Adrenal gland (tissue), 12 donors: Measurements from ENCODE around the gene ARPIN. TPM values are rescaled to one million over a fixed set of nuclear protein-coding genes. Genes with fewer than 3 reads are reported as not detected.

Source experiments
- DNase-seq, 7 donors: peaks; one replicate each; pipeline ENCODE4 v3.0.0-alpha.2; 2019 to 2020
- H3K27ac ChIP-seq, 5 donors: fragments of 200-600 bp; sonication (generic) in 4 of 5; 1 replicate in 3 of 5; 2 replicates in 2 of 5; pipeline versions ENCODE4 v1.5.1 to v1.8.0; 2016 to 2020; ENCODE audit warnings: mild to moderate bottlenecking in 1 of 5
- H3K27me3 ChIP-seq: fragments of 200-600 bp; 2 replicates; pipeline ENCODE4 v1.8.0; 2021
- H3K36me3 ChIP-seq, 2 donors: fragments of 200-600 bp; replicated peaks in 1 of 2; 1 replicate in 1 of 2; 2 replicates in 1 of 2; pipeline versions ENCODE4 v1.5.1 to v1.8.0; 2018 to 2022
- H3K4me1 ChIP-seq, 2 donors: fragments of 200-600 bp; replicated peaks in 1 of 2; 1 replicate in 1 of 2; 2 replicates in 1 of 2; pipeline versions ENCODE4 v1.5.1 to v1.8.0; 2018 to 2021
- H3K4me3 ChIP-seq, 4 donors: fragments of 200-600 bp; sonication (generic) in 3 of 4; one replicate each; pipeline ENCODE4 v1.5.1; 2016 to 2018
- H3K9me3 ChIP-seq, 3 donors: fragments of 200-600 bp; sonication (generic) in 1 of 3; replicated peaks in 1 of 3; 1 replicate in 2 of 3; 2 replicates in 1 of 3; pipeline versions ENCODE4 v1.5.1 to v1.8.0; 2016 to 2021
- CTCF ChIP-seq, 6 experiments: fragments of 450-650 bp in 4 of 6; fragments of 200-600 bp in 2 of 6; sonication (generic) in 1 of 6; IDR thresholded peaks; 1 replicate in 5 of 6; 2 replicates in 1 of 6; pipeline versions ENCODE4 v1.5.1 to v1.8.0; 2016 to 2021; ENCODE audit warnings: antibody characterized with exemption in 6 of 6, mild to moderate bottlenecking in 2 of 6, moderate library complexity in 1 of 6
- POLR2A ChIP-seq, 2 donors: fragments of 450-650 bp; IDR thresholded peaks; one replicate each; pipeline ENCODE4 v1.6.1; 2017; ENCODE audit warnings: antibody characterized with exemption in 2 of 2, mild to moderate bottlenecking in 2 of 2, moderate library complexity in 1 of 2
- WGBS, 4 donors: extraction: QIAGEN DNeasy Blood & Tissue Kit in 2 of 4; methylation state at CpG; one replicate each; pipeline versions ENCODE4 v1.1.5 to v1.1.7; 2013 to 2017; 5-methylcytosine and 5-hydroxymethylcytosine counted together
- intact Hi-C, 2 donors: fragments of 100-400 bp; cut with DNase I; formaldehyde crosslinking; loops; one replicate each; pipeline versions ENCODE4 v1.14.1 to v1.15.0; 2022 to 2023
- polyA plus RNA-seq, 3 donors: library from polyadenylated mRNA; stranded (reverse); fragments of 200-250 nt in 2 of 3; fragments of 350-450 nt in 1 of 3; fragmentation: Illumina TruSeq in 1 of 3; extraction: RNeasy Lipid Tissue Mini Kit (QIAGEN cat#74804) in 1 of 3; gene quantifications; one replicate each; pipeline ENCODE4 v1.2.3, GENCODE V29; 2013 to 2014
- total RNA-seq, 9 donors: library from RNA; depleted of rRNA in 4 of 9; stranded (reverse); fragments of >200 nt in 4 of 9; fragments of 120-200 nt in 1 of 9; fragmentation: NEBNext Ultra II Directional in 1 of 9; extraction: Animal tissue kit (Norgen Biotek cat#: 25700) in 1 of 9; gene quantifications; one replicate each; pipeline versions ENCODE4 v1.1.0 to v1.2.4, GENCODE V29; 2013 to 2023
- donor health status: healthy with polysubstance abuse.
- donor health status: Bipolar disorder and iron deficiency.
- donor health status: DM: yes; HTN: yes; CAD: no.
- donor health status: DM: no; HTN: no; CAD: no.
- donor health status: DM: no; HTN: no; CAD: no.
- donor health status: DM: yes; HTN: yes; CAD: no.

The ARPIN gene
- total and polyA plus RNA-seq, 12 donors = 5.6 to 18.2 (median 9.1) TPM

GRCh38 chr15:89916660-89917059 is 3.9 kb upstream of the ARPIN start:
- DNase-seq = no peak
- no peaks in the 10 kb centered on the region for H3K9me3 ChIP-seq
- intact Hi-C loops = no loop called here
- no peak overlapping the region for H3K4me3 ChIP-seq
- TF ChIP-seq CTCF (IDR thresholded peaks at IDR 0.05) (no peak), POLR2A (IDR thresholded peaks at IDR 0.05) (no peak)
- 66 to 89% (median 74%) methylated on average over 3 of the region's 3 CpGs for WGBS, 4 donors
- no peaks in the 10 kb centered on the region for H3K27me3 ChIP-seq
- peaks cover 8 to 10% of the 10 kb centered on the region in 2 donors for H3K4me1 ChIP-seq
- no peaks in the 10 kb centered on the region for H3K36me3 ChIP-seq
- H3K27ac ChIP-seq = no peak overlapping the region

- TF ChIP-seq POLR2A (IDR thresholded peaks at IDR 0.05) = no peak
- no peak for TF ChIP-seq CTCF (IDR thresholded peaks at IDR 0.05)
- 4 to 20% (median 9%) methylated on average over 5 to 36 of the region's 36 CpGs for WGBS, 4 donors
- H3K27me3 ChIP-seq = no peaks in the 10 kb centered on the region
- peak overlapping the region in 3 of 4 donors; percentile 18 to 91 (median 79) for H3K4me3 ChIP-seq
- peak overlapping the region in 3 of 5 donors; percentile 51 to 77 (median 60) for H3K27ac ChIP-seq
- peak in 6 of 7 donors; percentile 24 to 46 (median 32) for DNase-seq
- no peaks in the 10 kb centered on the region for H3K36me3 ChIP-seq
- H3K9me3 ChIP-seq = no peaks in the 10 kb centered on the region
- intact Hi-C loops = no loop called here
- H3K4me1 ChIP-seq = peaks cover 8 to 15% of the 10 kb centered on the region in 2 donors
Measured at GRCh38 chr15:89912145-89912673, 543 bp downstream of the ARPIN start.

- H3K27ac ChIP-seq = no peak overlapping the region
- 75 to 82% (median 78%) methylated on average over 6 of the region's 6 CpGs for WGBS, 4 donors
- no peaks in the 10 kb centered on the region for H3K9me3 ChIP-seq
- no peaks in the 10 kb centered on the region for H3K27me3 ChIP-seq
- H3K36me3 ChIP-seq = no peaks in the 10 kb centered on the region
- no peak overlapping the region for H3K4me3 ChIP-seq
- intact Hi-C loops = no loop called here
- peak in 1 of 7 donors; percentile 14 for DNase-seq
- TF ChIP-seq CTCF (IDR thresholded peaks at IDR 0.05) (no peak), POLR2A (IDR thresholded peaks at IDR 0.05) (no peak)
- H3K4me1 ChIP-seq = peaks cover 8 to 15% of the 10 kb centered on the region in 2 donors
Measured at GRCh38 chr15:89910891-89911626, 1.7 kb downstream of the ARPIN start.

GRCh38 chr15:89909611-89910010 is 3.1 kb downstream of the ARPIN start:
- H3K27ac ChIP-seq = no peak overlapping the region
- H3K9me3 ChIP-seq = no peaks in the 10 kb centered on the region
- H3K4me3 ChIP-seq = no peak overlapping the region
- no peaks in the 10 kb centered on the region for H3K27me3 ChIP-seq
- DNase-seq = no peak
- TF ChIP-seq POLR2A (IDR thresholded peaks at IDR 0.05) (no peak), CTCF (IDR thresholded peaks at IDR 0.05) (no peak)
- peaks cover 8 to 15% of the 10 kb centered on the region in 2 donors for H3K4me1 ChIP-seq
- WGBS, 4 donors = 80 to 87% (median 86%) methylated on average over 1 of the region's 2 CpGs; no CpG with 5 or more reads in 1 of the 4 donors
- H3K36me3 ChIP-seq = no peaks in the 10 kb centered on the region
- intact Hi-C loops = loop anchor here in 1 of 2 donors (10.0 kb wide), 1 partner anchor 175 kb away; no protein-coding TSS in a partner anchor
